DOHH2 (cell line): ENCODE results near the gene GMDS.

Source experiments
- H3F3A ChIP-seq: fragments of 200-600 bp; sonication (generic), shearing (Covaris generic); 2 replicates; pipeline ENCODE4 v1.6.0; 2016; ENCODE audit warnings: antibody characterized with exemption, mild to moderate bottlenecking; ENCODE audit not compliant: control insufficient read depth, insufficient read depth
- H3K27ac ChIP-seq: fragments of 200-600 bp; sonication (generic); 2 replicates; pipeline ENCODE4 v1.5.1; 2014; ENCODE audit warnings: low read depth, mild to moderate bottlenecking, low read length, moderate library complexity
- H3K27me3 ChIP-seq: fragments of 200-600 bp; sonication (generic); 2 replicates; pipeline ENCODE4 v1.6.1; 2014; ENCODE audit warnings: mild to moderate bottlenecking, low read length, mixed read lengths; ENCODE audit not compliant: control insufficient read depth
- H3K36me3 ChIP-seq: fragments of 200-600 bp; sonication (generic); 2 replicates; pipeline ENCODE4 v1.6.1; 2014; ENCODE audit warnings: mild to moderate bottlenecking, low read length, moderate library complexity, mixed read lengths; ENCODE audit not compliant: control insufficient read depth
- H3K4me1 ChIP-seq: fragments of 200-600 bp; sonication (generic); 2 replicates; pipeline ENCODE4 v1.6.1; 2014; ENCODE audit warnings: mild to moderate bottlenecking, low read length, mixed read lengths; ENCODE audit not compliant: control insufficient read depth
- H3K4me2 ChIP-seq: fragments of 200-600 bp; sonication (generic); 2 replicates; pipeline ENCODE4 v1.6.0; 2014; ENCODE audit warnings: mild to moderate bottlenecking, low read length, moderate library complexity
- H3K4me3 ChIP-seq: fragments of 200-600 bp; sonication (generic); 2 replicates; pipeline ENCODE4 v1.5.1; 2014; ENCODE audit warnings: mild to moderate bottlenecking, low read length, mixed read lengths
- H3K79me2 ChIP-seq: fragments of 200-600 bp; sonication (generic); 2 replicates; pipeline ENCODE4 v1.6.1; 2014; ENCODE audit warnings: mild to moderate bottlenecking, low read length, mixed read lengths; ENCODE audit not compliant: control insufficient read depth
- H3K9me2 ChIP-seq: fragments of 200-600 bp; sonication (generic); replicated peaks from 2 replicates; pipeline ENCODE4 v1.6.1; 2014; ENCODE audit warnings: mild to moderate bottlenecking, low read length, mixed read lengths; ENCODE audit not compliant: control insufficient read depth
- H3K9me3 ChIP-seq: fragments of 200-600 bp; sonication (generic); 2 replicates; pipeline ENCODE4 v1.6.1; 2014; ENCODE audit warnings: antibody characterized with exemption, low read length, mixed read lengths; ENCODE audit not compliant: control insufficient read depth, insufficient read depth
- H4K20me1 ChIP-seq: fragments of 200-600 bp; sonication (generic); 2 replicates; pipeline ENCODE4 v1.6.0; 2014; ENCODE audit warnings: low read depth, mild to moderate bottlenecking, antibody characterized with exemption, low read length, moderate library complexity; ENCODE audit not compliant: control insufficient read depth, insufficient read depth
- CTCF ChIP-seq: fragments of 200-600 bp; sonication (generic); IDR thresholded peaks from one replicate; pipeline ENCODE4 v1.5.1; 2014; ENCODE audit warnings: antibody characterized with exemption, mild to moderate bottlenecking, low read depth, low read length; ENCODE audit not compliant: poor library complexity, severe bottlenecking
- EZH2phosphoT487 ChIP-seq: fragments of 200-600 bp; sonication (generic); IDR thresholded peaks from 2 replicates; pipeline ENCODE4 v1.6.1; 2017; ENCODE audit warnings: borderline replicate concordance, mild to moderate bottlenecking, antibody characterized with exemption, low read length, moderate library complexity, mixed read lengths

Gene GMDS

DNA sequence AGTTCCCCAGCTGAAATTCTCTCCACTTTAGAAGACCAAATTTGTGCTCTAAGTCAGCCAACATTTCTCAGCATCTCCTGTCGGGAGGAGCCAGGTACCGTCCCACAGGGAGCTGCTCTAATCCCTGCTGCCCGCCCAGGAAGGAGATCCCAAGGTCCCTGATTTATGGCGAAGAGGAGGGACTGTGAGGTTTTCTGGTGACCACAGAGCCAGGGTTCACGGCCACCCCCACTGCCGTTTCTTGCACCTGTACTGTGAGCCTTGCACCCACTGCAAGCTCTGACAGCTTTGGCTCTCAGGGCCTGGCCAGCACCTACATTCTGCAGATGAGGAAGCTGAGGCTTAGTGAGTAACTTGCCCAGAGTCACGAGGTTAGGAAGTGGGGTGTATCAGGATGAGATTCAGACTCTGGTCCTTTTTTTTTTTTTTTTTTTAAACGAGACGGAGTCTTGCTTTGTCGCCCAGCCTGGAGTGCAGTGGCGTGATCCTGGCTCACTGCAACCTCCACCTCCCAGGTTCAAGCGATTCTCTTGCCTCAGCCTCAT, 600.8 kb downstream of the GMDS start:
- Histone ChIP-seq H3F3A (no peaks in the 10 kb centered on the region), H3K4me3 (no peak overlapping the region), H3K27ac (no peak overlapping the region), H3K36me3 (no peaks in the 10 kb centered on the region), H3K9me3 (no peaks in the 10 kb centered on the region), H4K20me1 (0 out of 2 replicates have a peak, but pooled peaks cover 3% of the 10 kb centered on the region), H3K79me2 (no peaks in the 10 kb centered on the region), H3K4me2 (no peak overlapping the region), H3K4me1 (no peaks in the 10 kb centered on the region), H3K27me3 (no peaks in the 10 kb centered on the region), H3K9me2 (no peaks in the 10 kb centered on the region)
- TF ChIP-seq CTCF (no peak), EZH2phosphoT487 (no peak)

DNA sequence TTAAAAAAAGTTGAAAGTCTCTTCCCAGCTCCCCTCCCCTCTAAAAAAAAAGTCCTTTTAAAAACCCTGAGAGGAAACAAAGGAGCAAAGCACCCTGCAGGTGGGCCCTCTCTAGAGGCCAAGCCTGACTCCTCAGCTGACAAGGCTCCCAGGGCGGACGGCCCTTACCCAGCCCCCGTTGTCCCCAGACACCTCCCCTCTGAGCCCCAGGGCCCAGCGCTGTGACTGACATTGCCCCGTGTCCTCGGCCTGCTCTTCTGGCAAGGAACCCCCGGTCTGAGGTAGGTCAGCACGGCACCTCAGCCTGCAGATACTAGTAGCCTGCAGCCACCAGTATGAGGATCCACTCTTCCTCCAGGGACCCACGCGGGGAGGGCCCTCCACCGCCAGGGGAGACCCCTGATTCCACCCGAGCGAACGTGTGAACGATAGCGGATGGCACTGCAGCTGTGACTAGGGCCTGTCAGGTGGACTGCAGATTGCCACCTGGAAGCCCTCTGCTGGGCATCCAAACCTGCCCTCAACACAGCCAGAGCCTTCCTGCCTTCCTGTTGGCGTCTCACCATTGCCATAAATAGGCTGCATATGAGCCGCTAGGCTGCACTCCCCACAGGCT, 601.5 kb downstream of the GMDS start:
- H4K20me1 ChIP-seq, result no peaks in the 10 kb centered on the region
- no peak overlapping the region for H3K4me3 ChIP-seq
- TF ChIP-seq EZH2phosphoT487, result no peak
- H3K9me2 ChIP-seq, result no peaks in the 10 kb centered on the region
- no peaks in the 10 kb centered on the region for H3K79me2 ChIP-seq
- H3K27me3 ChIP-seq, result no peaks in the 10 kb centered on the region
- no peaks in the 10 kb centered on the region for H3K36me3 ChIP-seq
- H3K4me2 ChIP-seq, result no peak overlapping the region
- no peaks in the 10 kb centered on the region for H3K9me3 ChIP-seq
- no peaks in the 10 kb centered on the region for H3F3A ChIP-seq
- no peaks in the 10 kb centered on the region for H3K4me1 ChIP-seq
- H3K27ac ChIP-seq, result no peak overlapping the region

GRCh38 chr6:1643111-1643510, 602.3 kb downstream of the GMDS start:
- no peaks in the 10 kb centered on the region for H4K20me1 ChIP-seq
- no peak overlapping the region for H3K27ac ChIP-seq
- no peaks in the 10 kb centered on the region for H3F3A ChIP-seq
- no peaks in the 10 kb centered on the region for H3K79me2 ChIP-seq
- H3K9me2 ChIP-seq, result no peaks in the 10 kb centered on the region
- no peak overlapping the region for H3K4me3 ChIP-seq
- no peaks in the 10 kb centered on the region for H3K4me1 ChIP-seq
- no peaks in the 10 kb centered on the region for H3K27me3 ChIP-seq
- no peaks in the 10 kb centered on the region for H3K36me3 ChIP-seq
- no peak overlapping the region for H3K4me2 ChIP-seq
- no peaks in the 10 kb centered on the region for H3K9me3 ChIP-seq
- no peak for TF ChIP-seq EZH2phosphoT487
- TF ChIP-seq CTCF, result no peak

DNA sequence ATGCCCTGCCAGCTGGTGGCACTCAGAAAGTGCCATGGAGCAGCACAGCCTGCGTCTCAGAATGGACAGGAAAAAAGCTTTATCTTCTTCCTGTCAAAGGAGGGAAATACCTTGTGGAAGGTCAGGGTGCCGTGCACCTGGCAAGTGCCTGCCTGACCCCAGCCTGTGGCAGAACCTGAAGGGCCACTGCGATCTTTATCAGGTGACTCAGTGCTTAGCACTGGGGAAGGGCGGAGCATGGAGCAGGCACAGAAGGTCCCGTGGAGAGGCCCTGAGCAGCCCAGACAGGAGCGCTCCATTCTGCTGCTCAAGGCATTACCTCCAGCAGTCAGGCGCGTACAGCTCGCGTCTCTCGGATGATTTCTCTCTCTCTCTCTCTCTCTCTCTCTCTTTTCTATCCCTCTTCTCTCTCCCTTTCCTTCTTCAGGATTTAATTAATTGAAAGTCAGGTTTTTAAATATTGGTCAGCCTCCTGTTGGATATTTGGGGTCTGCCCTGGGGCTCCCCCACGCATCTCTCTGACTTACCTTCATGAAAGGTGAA, 604.0 kb downstream of the GMDS start:
- Histone ChIP-seq H3K9me3 (no peaks in the 10 kb centered on the region), H3F3A (no peaks in the 10 kb centered on the region), H3K4me3 (no peak overlapping the region), H3K9me2 (no peaks in the 10 kb centered on the region), H3K4me2 (no peak overlapping the region), H3K4me1 (no peaks in the 10 kb centered on the region), H3K36me3 (no peaks in the 10 kb centered on the region), H3K27me3 (no peaks in the 10 kb centered on the region), H3K27ac (no peak overlapping the region), H4K20me1 (no peaks in the 10 kb centered on the region), H3K79me2 (no peaks in the 10 kb centered on the region)
- TF ChIP-seq CTCF (no peak), EZH2phosphoT487 (no peak)
